Coronary artery (tissue), 2 donors: Measurements from ENCODE around the gene PCYT2.
A peak's percentile ranks its signal among the peaks of the same experiment; 100 is the strongest.

Experiments
- DNase-seq: peaks from one replicate; pipeline ENCODE4 v3.0.0-alpha.2; 2017; ENCODE audit warnings: low spot score
- H3K27ac ChIP-seq, 2 donors: fragments of 200-600 bp; sonication (generic); one replicate each; pipeline ENCODE4 v1.5.1; 2016 to 2019
- H3K4me3 ChIP-seq: fragments of 200-600 bp; sonication (generic); 2 replicates; pipeline ENCODE4 v1.5.1; 2016; ENCODE audit warnings: mild to moderate bottlenecking, moderate library complexity
- TF ChIP-seq, protein P1 (sequence below): fragments of 200-600 bp; sonication (generic); IDR thresholded peaks from one replicate; pipeline ENCODE4 v1.5.1; 2019; ENCODE audit warnings: antibody characterized with exemption

The PCYT2 gene

DNA sequence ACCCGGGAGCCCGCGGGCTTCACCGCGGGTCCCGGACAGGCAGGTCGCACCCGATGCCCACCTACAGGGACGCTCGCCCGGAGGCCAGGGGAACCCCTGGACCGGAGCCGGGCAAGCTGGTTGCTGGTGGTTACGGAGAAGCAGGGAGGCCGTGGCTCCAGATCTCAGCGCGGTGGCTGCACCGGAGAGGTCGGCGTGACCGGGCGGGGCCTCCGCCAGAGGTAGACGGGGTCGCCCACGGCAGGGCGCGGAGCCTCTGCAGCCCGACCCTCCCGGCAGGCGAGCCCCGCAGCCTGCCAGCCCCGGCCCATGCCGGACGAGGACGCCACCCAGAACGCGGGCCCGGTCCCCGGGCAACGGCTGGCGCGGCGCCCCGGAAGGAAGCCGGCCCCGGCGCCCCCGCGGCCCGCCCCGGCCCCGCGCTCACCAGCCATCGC is 341 bp downstream of the PCYT2 start:
- DNase-seq: no peak
- TF ChIP-seq, protein P1, sequence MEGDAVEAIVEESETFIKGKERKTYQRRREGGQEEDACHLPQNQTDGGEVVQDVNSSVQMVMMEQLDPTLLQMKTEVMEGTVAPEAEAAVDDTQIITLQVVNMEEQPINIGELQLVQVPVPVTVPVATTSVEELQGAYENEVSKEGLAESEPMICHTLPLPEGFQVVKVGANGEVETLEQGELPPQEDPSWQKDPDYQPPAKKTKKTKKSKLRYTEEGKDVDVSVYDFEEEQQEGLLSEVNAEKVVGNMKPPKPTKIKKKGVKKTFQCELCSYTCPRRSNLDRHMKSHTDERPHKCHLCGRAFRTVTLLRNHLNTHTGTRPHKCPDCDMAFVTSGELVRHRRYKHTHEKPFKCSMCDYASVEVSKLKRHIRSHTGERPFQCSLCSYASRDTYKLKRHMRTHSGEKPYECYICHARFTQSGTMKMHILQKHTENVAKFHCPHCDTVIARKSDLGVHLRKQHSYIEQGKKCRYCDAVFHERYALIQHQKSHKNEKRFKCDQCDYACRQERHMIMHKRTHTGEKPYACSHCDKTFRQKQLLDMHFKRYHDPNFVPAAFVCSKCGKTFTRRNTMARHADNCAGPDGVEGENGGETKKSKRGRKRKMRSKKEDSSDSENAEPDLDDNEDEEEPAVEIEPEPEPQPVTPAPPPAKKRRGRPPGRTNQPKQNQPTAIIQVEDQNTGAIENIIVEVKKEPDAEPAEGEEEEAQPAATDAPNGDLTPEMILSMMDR: no peak
- H3K27ac ChIP-seq: peak overlapping the region; percentile 1 to 87

DNA sequence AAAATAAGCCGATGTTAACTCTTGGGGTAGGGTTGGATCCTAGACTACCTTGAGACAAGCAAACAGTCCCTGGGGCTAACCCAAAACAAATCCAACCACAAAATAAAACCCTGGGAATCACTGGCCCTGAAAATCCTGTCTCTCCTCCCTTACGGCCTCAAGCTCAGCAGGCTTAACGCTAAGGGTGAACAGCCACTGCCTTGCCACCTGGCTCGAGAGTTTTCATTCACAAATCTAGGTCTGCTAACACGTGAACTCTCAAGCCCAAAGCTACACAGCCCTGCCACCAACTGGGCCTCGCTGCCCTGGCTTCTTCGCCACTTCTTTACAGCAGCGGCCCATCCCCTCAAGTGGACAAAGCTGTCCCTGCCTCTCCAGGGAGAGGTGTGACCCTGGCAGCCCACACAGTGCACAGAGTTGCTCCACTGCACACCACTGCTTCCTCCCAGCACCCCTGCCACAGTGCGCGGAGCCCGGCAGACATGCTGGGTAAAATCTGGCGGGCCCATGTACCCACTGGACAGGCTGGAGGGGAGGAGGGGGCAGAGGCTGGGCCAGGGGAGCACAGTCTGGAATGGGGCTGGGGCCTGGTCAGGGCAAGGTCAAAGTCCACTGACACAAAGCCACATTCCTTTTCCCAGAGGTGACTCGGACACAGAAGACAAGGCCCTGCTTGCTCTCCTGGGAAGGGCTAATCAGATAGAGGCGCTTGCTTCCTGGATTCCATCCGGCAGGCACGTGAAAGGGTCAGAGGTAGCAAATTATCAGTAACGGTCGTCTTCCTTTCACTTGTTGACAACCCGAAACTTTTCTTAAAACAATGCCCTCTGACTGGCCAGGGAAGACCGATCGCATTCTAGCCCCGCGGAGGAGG is 996 bp downstream of the PCYT2 start:
- Histone ChIP-seq H3K4me3 (peak overlapping the region; percentile 86), H3K27ac (peak overlapping the region; percentile 1 to 87)
- TF ChIP-seq, protein P1: no peak
- no peak for DNase-seq

More for the DNA sequence above, 341 bp downstream of the PCYT2 start:
- peak overlapping the region; percentile 86 for H3K4me3 ChIP-seq

DNA sequence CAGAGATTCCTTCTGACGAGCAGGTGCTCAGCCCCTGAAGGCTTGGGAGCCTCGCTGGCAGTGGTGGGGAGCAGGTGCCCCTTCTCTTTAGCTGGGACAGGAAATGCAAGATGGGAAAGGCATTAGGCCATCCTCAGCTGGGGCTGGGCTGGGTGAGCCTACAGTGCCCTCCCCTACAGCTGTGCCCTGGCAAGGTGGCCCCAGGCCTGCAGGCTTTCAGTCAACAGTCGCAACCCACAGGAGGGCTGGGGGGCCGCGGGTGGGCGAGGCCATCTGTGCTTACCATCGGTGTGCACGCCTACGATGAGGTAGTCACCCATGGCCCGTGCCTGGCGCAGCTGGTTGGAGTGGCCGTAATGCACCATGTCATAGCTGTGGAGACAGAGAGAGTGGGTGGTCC is 2.0 kb downstream of the PCYT2 start:
- no peak overlapping the region for H3K4me3 ChIP-seq
- H3K27ac ChIP-seq: no peak overlapping the region
- no peak for DNase-seq
- TF ChIP-seq, protein P1: no peak

DNA sequence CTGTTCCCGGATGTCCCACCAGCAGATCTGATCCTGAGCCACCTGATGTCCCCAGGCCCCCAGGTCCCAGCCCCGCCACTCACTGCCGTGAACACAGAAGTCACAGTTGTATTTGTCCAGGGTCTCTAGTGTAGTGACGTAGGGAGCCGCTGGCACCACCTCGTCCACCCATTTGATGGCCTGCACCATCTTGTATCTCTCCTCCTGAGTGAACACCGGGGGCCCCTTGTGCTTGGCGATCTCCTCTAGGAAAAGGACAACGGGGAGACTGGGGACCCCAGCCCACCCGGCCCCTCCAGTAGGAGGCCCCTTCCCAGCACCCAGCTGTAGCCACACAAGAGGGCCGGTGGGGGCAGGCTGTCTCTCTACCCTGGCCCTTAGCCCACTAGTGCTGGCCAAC is 2.4 kb downstream of the PCYT2 start:
- TF ChIP-seq, protein P1: no peak
- no peak for DNase-seq
- Histone ChIP-seq H3K4me3 (no peak overlapping the region), H3K27ac (no peak overlapping the region)

DNA sequence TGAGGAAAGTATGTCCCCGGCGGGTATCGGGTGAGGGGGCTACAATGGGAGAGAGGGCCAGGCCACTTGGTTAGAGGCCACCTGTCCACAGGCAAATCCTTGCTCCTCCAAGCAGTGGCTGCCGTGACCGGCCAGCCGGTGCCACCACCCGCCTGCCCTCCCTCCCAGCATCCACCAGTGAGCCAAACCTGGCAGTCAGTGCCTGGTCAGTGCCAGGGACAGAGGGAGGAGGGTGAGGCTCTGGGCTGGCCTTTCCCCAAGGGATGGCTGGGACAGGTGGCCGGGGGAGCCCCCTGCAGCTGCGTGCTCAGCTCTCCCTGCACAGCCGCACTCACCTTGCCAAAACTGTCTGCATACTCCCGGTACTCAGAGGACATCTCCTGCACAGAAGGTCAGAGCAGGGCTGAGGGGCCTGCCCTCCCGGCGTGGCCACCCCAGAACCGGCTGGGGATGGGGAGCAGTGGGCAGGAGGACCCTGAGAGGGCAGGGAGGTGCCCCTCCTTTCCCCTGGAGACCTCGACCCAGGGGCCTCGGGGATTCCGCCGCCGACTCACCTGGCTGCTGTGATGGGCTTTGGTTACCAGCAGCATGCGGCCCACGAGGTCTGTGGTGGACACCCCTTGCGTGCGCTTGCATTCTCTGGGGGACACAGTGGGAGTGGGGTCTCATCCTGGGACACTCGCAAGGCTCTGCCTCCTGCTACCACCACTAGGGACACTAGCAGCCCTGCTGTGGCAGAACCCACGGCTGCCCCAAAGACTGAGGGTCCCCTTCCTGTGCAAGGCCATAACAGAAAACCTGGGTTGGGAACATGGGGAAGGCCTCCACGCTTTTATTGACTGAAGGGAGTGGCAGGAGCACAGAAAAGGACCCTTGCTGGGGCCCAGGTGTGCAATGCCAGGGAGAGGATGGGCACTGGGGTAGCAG is 3.7 kb downstream of the PCYT2 start:
- no peak for DNase-seq

DNA sequence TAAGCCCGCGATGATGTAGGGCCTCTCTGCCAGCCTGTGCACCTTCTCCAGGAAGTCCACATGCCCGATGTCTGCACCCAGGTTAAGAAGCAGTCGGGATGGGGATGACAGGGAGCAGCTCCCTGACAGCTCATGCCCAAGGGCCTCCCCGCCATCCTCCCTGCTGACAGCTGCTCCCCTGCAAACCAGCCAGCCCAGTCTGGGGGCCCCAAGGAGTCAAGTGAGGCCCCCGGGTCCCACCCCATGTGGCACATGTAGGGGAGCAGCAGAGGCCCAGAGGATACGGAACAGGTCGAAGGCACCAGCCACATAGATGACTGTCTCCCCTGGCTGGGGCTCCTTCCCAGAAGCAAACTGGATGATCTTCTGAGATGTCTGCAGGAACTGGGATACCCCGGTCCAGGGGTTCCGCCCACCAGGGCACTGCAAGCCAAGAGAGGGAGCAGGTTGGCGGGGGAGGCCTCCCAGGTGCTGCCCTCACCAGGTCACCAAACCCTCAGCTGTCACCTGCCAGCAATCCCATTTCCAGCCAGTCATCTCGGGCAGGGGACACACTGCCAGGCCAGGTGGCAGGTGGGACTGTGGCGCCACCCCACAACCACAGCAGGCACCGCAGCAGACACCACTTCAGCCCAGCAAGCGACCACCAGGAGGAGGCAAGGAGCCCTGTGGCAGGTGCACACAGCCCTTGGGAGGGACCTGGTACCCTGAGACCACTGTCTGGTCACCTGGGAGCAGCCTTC is 4.6 kb downstream of the PCYT2 start:
- no peak overlapping the region for H3K4me3 ChIP-seq
- TF ChIP-seq, protein P1: no peak
- no peak for DNase-seq
- no peak overlapping the region for H3K27ac ChIP-seq

More for the DNA sequence above, 3.7 kb downstream of the PCYT2 start:
- no peak overlapping the region for H3K27ac ChIP-seq
- H3K4me3 ChIP-seq: no peak overlapping the region
- TF ChIP-seq, protein P1: no peak
